Measurements from ENCODE around the gene UBE2L6. TPM values are rescaled to one million over a fixed set of nuclear protein-coding genes. Genes with fewer than 3 reads are reported as not detected.

UBE2L6 gene
- total and polyA plus RNA-seq, 2 of the 4 experiments (the other 2 are of a cell fraction) = 37.5 to 46.7 TPM

DNA sequence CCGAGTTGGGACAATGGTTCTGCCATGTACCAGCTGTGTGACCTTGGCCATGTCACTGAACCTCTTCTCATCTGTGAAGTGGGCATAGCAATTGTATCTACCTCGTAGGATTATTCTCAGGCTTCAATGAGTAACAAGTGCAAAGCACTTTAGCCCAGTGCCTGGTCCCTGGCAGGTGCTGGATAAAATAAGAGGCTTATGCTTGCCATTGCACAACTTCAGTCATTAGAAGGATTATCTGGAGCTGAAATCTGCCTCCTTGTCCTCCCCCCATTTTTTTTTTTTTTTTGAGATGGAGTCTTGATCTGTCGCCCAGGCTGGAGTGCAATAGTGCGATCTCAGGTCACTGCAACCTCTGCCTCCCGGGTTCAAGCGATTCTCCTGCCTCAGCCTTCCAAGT is 22.9 kb downstream of the UBE2L6 start:
- Histone ChIP-seq H3K18ac (ENCODE audit: low read depth, low read length) (no peak overlapping the region), H2BK15ac (ENCODE audit: low read depth, low read length) (no peak overlapping the region), H3K9me3 (ENCODE audit: control insufficient read depth, insufficient read depth, low read length) (no peaks in the 10 kb centered on the region), H4K8ac (ENCODE audit: low read depth in 2 of 2, low read length in 2 of 2) (no peak overlapping the region), H3K14ac (replicated peaks; ENCODE audit: low read depth, low read length) (no peak overlapping the region), H3K27me3 (ENCODE audit: control insufficient read depth, insufficient read depth, low read length) (peaks cover 13% of the 10 kb centered on the region), H4K91ac (ENCODE audit: insufficient read depth, low read depth, low read length) (no peak overlapping the region), H3K4me3 (ENCODE audit: insufficient read depth, low read depth, low read length) (no peak overlapping the region), H2AK5ac (ENCODE audit: low read depth, low read length) (no peak overlapping the region), H2AK9ac (replicated peaks; ENCODE audit: low read depth, low read length, poor library complexity) (no peak overlapping the region), H3K4me1 (ENCODE audit: control insufficient read depth, insufficient read depth, low read length) (no peaks in the 10 kb centered on the region; the same call in 1 of the 2 replicates), H2BK120ac (ENCODE audit: low read depth, low read length) (no peak overlapping the region), H4K5ac (ENCODE audit: low read depth, low read length) (no peak overlapping the region), H3K79me1 (ENCODE audit: low read depth in 1 of 2, low read length in 2 of 2) (no peaks in the 10 kb centered on the region), H4K20me1 (ENCODE audit: insufficient read depth, low read length) (no peaks in the 10 kb centered on the region), H3K36me3 (ENCODE audit: control insufficient read depth, insufficient read depth, low read length) (peaks cover 4% of the 10 kb centered on the region), H3K56ac (ENCODE audit: extremely low read depth, insufficient read depth, low read length) (no peak overlapping the region), H3K23ac (ENCODE audit: low read depth, low read length) (no peak overlapping the region), H2AFZ (replicated peaks; ENCODE audit: low read length, poor library complexity) (no peak overlapping the region), H3K4me2 (ENCODE audit: low read depth, low read length) (no peak overlapping the region), H3K9me1 (ENCODE audit: insufficient read depth, low read length) (no peaks in the 10 kb centered on the region), H3K9ac (ENCODE audit: low read depth, low read length) (no peak overlapping the region), H3K27ac (ENCODE audit: insufficient read depth, low read length) (no peak overlapping the region), H2BK20ac (ENCODE audit: low read depth, low read length) (no peak overlapping the region), H2BK5ac (ENCODE audit: low read depth, low read length, poor library complexity, severe bottlenecking) (no peak overlapping the region), H3K4ac (ENCODE audit: low read depth, low read length) (no peak overlapping the region)
- in situ Hi-C loops (cut with MboI; ENCODE audit: low sequenced_read_pairs) = no loop called here
- dilution Hi-C loops (cut with HindIII; ENCODE audit: low sequenced_read_pairs, unreplicated experiment) = no loop called here
- TF ChIP-seq, protein P1, sequence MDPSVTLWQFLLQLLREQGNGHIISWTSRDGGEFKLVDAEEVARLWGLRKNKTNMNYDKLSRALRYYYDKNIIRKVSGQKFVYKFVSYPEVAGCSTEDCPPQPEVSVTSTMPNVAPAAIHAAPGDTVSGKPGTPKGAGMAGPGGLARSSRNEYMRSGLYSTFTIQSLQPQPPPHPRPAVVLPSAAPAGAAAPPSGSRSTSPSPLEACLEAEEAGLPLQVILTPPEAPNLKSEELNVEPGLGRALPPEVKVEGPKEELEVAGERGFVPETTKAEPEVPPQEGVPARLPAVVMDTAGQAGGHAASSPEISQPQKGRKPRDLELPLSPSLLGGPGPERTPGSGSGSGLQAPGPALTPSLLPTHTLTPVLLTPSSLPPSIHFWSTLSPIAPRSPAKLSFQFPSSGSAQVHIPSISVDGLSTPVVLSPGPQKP (IDR thresholded peaks at IDR 0.05; ENCODE audit: borderline replicate concordance, low read depth, low read length) = no peak
- TF ChIP-seq MAFK (IDR thresholded peaks at IDR 0.05; ENCODE audit: low read depth, low read length) (no peak), RAD21 (IDR thresholded peaks at IDR 0.05; ENCODE audit: low read length) (no peak), FOS (IDR thresholded peaks at IDR 0.05; ENCODE audit: low read depth, low read length) (no peak), RCOR1 (IDR thresholded peaks at IDR 0.05; ENCODE audit: insufficient replicate concordance, low read length) (no peak), POLR2A (IDR thresholded peaks at IDR 0.05; ENCODE audit: low read depth, low read length) (no peak), BHLHE40 (IDR thresholded peaks at IDR 0.05; ENCODE audit: low read depth, low read length) (no peak), RFX5 (IDR thresholded peaks at IDR 0.05; ENCODE audit: low read depth, low read length) (no peak), MAZ (IDR thresholded peaks at IDR 0.05; ENCODE audit: borderline replicate concordance, low read depth, low read length) (no peak), CHD1 (IDR thresholded peaks at IDR 0.05; ENCODE audit: low read depth, low read length) (no peak), CEBPB (IDR thresholded peaks at IDR 0.05; ENCODE audit: low read depth, low read length) (no peak)
- TF ChIP-seq, protein P2, sequence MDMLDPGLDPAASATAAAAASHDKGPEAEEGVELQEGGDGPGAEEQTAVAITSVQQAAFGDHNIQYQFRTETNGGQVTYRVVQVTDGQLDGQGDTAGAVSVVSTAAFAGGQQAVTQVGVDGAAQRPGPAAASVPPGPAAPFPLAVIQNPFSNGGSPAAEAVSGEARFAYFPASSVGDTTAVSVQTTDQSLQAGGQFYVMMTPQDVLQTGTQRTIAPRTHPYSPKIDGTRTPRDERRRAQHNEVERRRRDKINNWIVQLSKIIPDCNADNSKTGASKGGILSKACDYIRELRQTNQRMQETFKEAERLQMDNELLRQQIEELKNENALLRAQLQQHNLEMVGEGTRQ (IDR thresholded peaks at IDR 0.05; ENCODE audit: low read depth, low read length) = no peak
- BruUV-seq (replicated peaks) = no TSS peak
- ATAC-seq (ENCODE audit: low read depth) = no peak
- intact Hi-C loops (cut with micrococcal nuclease) = no loop called here
- POLR2A ChIA-PET (ENCODE audit: unreplicated experiment) = no interaction called here
- CTCF ChIA-PET = interaction anchor here (0.6 to 1.5 kb wide), 2 partner anchors 97 to 100 kb away, joined by 3 to 4 read pairs; no protein-coding TSS in a partner anchor
- DNase-seq = no peak
- WGBS, 2 experiments (ENCODE audit: extremely low coverage in 2 of 2, insufficient read length in 1 of 2) = 100% methylated on average over 1 of the region's 6 CpGs; no CpG with 5 or more reads in 1 of the 2 experiments

All from IMR-90 (cell line).